Measurements from ENCODE around the gene GJD2. TPM values are rescaled to one million over a fixed set of nuclear protein-coding genes. Genes with fewer than 3 reads are reported as not detected.

The GJD2 gene
- polyA plus RNA-seq, 1 of the 3 experiments (the other 2 are of a cell fraction), result not detected

GRCh38 chr15:34786206-34786605 is 31.4 kb upstream of the GJD2 start:
- TF ChIP-seq RAD21 (IDR thresholded peaks at IDR 0.05; ENCODE audit: low read length), result no peak
- TF ChIP-seq TEAD4 (IDR thresholded peaks at IDR 0.05; ENCODE audit: borderline replicate concordance, insufficient read depth), result no peak
- TF ChIP-seq PBX3 (IDR thresholded peaks at IDR 0.05), result no peak
- TF ChIP-seq FOXJ3 (CRISPR knock-in tag; IDR thresholded peaks at IDR 0.05), result no peak
- no peak for TF ChIP-seq SIN3A (IDR thresholded peaks at IDR 0.05; ENCODE audit: borderline replicate concordance, low read depth, low read length)
- no peak for TF ChIP-seq RXRA (IDR thresholded peaks at IDR 0.05; ENCODE audit: borderline replicate concordance, low read depth)
- TF ChIP-seq NRF1 (IDR thresholded peaks at IDR 0.05; ENCODE audit: low read depth, low read length), result no peak
- Histone ChIP-seq H4K20me1 (ENCODE audit: insufficient read depth) (no peaks in the 10 kb centered on the region), H3K9me3 (no peaks in the 10 kb centered on the region), H3K9me2 (no peaks in the 10 kb centered on the region), H3K79me2 (ENCODE audit: insufficient read depth) (no peaks in the 10 kb centered on the region), H3K4me1 (ENCODE audit: control insufficient read depth in 1 of 2, insufficient read depth in 2 of 2, low read depth in 1 of 2, low read length in 1 of 2) (no peaks in the 10 kb centered on the region), H3K27ac (ENCODE audit: low read depth in 2 of 2, low read length in 1 of 2) (no peak overlapping the region), H2AFZ (ENCODE audit: low read depth) (no peak overlapping the region), H3K4me2 (no peak overlapping the region), H3F3A (replicated peaks; ENCODE audit: insufficient read depth) (no peaks in the 10 kb centered on the region), H3K4me3 (ENCODE audit: low read depth in 2 of 2, low read length in 1 of 2) (no peak overlapping the region), H3K27me3 (ENCODE audit: insufficient read depth) (peaks cover 5% of the 10 kb centered on the region; the same call in 1 of the 2 replicates), H3K9ac (no peak overlapping the region), H3K36me3 (replicated peaks in 1 of 2; ENCODE audit: control insufficient read depth in 1 of 2, insufficient read depth in 2 of 2, low read length in 1 of 2) (no peaks in the 10 kb centered on the region)
- POLR2A ChIA-PET, result no interaction called here
- 24% methylated on average over 2 of the region's 2 CpGs for WGBS (ENCODE audit: low lambda C conversion rate)
- CTCF ChIA-PET, result no interaction called here
- DNase-seq, result no peak

- no peak overlapping the region for H3K4me2 ChIP-seq
- no peak overlapping the region for H3K4me3 ChIP-seq (ENCODE audit: low read depth in 2 of 2, low read length in 1 of 2)
- TF ChIP-seq RFX5 (IDR thresholded peaks at IDR 0.05; ENCODE audit: low read length) (no peak), NRF1 (IDR thresholded peaks at IDR 0.05; ENCODE audit: low read depth, low read length) (no peak), USF1 (IDR thresholded peaks at IDR 0.05; ENCODE audit: borderline replicate concordance, low read depth) (no peak), POLR2AphosphoS5 (IDR thresholded peaks at IDR 0.05; ENCODE audit: low read depth, low read length) (no peak), MXI1 (IDR thresholded peaks at IDR 0.05; ENCODE audit: low read depth, low read length) (no peak), SMC3 (IDR thresholded peaks at IDR 0.05; ENCODE audit: low read depth, low read length) (no peak), RXRA (IDR thresholded peaks at IDR 0.05; ENCODE audit: borderline replicate concordance, low read depth) (no peak), YY1 (IDR thresholded peaks at IDR 0.05; ENCODE audit: low read depth) (no peak), MEF2A (IDR thresholded peaks at IDR 0.05; ENCODE audit: borderline replicate concordance, low read depth) (no peak), MAX (IDR thresholded peaks at IDR 0.05; ENCODE audit: low read depth) (no peak), IRF3 (IDR thresholded peaks at IDR 0.05; ENCODE audit: low read depth, low read length) (no peak), TEAD4 (IDR thresholded peaks at IDR 0.05; ENCODE audit: borderline replicate concordance, insufficient read depth) (no peak), FOXJ3 (CRISPR knock-in tag; IDR thresholded peaks at IDR 0.05) (no peak)
- H3K27me3 ChIP-seq (ENCODE audit: insufficient read depth), result no peaks in the 10 kb centered on the region; the same call in 1 of the 2 replicates
- POLR2A ChIA-PET, result no interaction called here
- no peaks in the 10 kb centered on the region for H3K4me1 ChIP-seq (ENCODE audit: control insufficient read depth in 1 of 2, insufficient read depth in 2 of 2, low read depth in 1 of 2, low read length in 1 of 2)
- CTCF ChIA-PET, result interaction anchor here (0.9 kb wide), 1 partner anchor 8 kb away, joined by 5 read pairs; no protein-coding TSS in a partner anchor
- H3K9me3 ChIP-seq, result no peaks in the 10 kb centered on the region
- no peak overlapping the region for H2AFZ ChIP-seq (ENCODE audit: low read depth)
- no peak for DNase-seq
- no peaks in the 10 kb centered on the region for H4K20me1 ChIP-seq (ENCODE audit: insufficient read depth)
- H3K36me3 ChIP-seq (replicated peaks in 1 of 2; ENCODE audit: control insufficient read depth in 1 of 2, insufficient read depth in 2 of 2, low read length in 1 of 2), result no peaks in the 10 kb centered on the region
- no peak overlapping the region for H3K27ac ChIP-seq (ENCODE audit: low read depth in 2 of 2, low read length in 1 of 2)
- H3K9ac ChIP-seq, result no peak overlapping the region
- no peaks in the 10 kb centered on the region for H3F3A ChIP-seq (replicated peaks; ENCODE audit: insufficient read depth)
- no peaks in the 10 kb centered on the region for H3K79me2 ChIP-seq (ENCODE audit: insufficient read depth)
- H3K9me2 ChIP-seq, result no peaks in the 10 kb centered on the region
These were observed 29.2 kb upstream of the GJD2 start for GRCh38 chr15:34783991-34784390.
